ENCODE data around the gene FER.

DNA sequence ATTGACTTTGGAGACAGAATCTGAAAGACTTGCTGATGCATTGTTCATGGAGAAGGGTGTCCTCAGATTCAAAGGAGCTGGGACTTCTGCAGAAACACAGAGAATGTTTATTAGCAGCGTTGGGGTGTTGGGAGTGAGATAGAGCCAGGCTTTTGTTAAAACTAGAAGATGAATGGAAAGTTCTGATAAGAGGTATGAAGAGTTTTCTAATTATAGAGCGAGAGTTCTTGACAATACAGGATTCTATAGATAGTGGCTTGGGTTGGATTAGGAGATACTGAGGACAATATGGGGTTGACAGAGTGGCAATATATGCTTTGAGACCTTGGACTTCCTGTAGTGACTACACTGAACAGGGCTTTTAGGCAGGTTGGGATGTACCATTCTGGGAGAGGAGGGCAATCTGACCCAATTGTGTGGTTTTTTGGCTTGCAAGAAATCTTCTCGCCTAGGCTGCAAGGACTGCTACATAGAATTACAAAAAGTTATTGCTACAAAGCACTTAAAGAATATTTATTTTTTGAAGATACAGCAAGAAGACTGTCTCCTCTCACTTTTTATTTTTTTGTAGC is 83.1 kb downstream of the FER start:
- TF ChIP-seq CTCF (IDR thresholded peaks at IDR 0.05) = no peak
- TF ChIP-seq POLR2A (IDR thresholded peaks at IDR 0.05) = no peak
